Measurements from ENCODE around the gene EDAR. TPM values are rescaled to one million over a fixed set of nuclear protein-coding genes. Genes with fewer than 3 reads are reported as not detected.

Gene EDAR
- total RNA-seq, 4 donors from 2014 or later: not detected

- H3K4me3 ChIP-seq: no peak overlapping the region
- DNase-seq (no peak), ATAC-seq (no peak)
- TF ChIP-seq CTCF (IDR thresholded peaks at IDR 0.05 in 4 of 5, conservative IDR thresholded peaks at IDR 0.05 in 1 of 5) (no peak), POLR2A (IDR thresholded peaks at IDR 0.05) (no peak)
- no peak overlapping the region for H3K27ac ChIP-seq
- intact Hi-C loops (cut with DNase I; ENCODE audit: low total_unique reads) (no loop called here), in situ Hi-C loops (cut with MboI; ENCODE audit: low sequenced_read_pairs in 4 of 4) (no loop called here)
- no peaks in the 10 kb centered on the region for H3K27me3 ChIP-seq
- H3K36me3 ChIP-seq: no peaks in the 10 kb centered on the region
- H3K9me3 ChIP-seq: no peaks in the 10 kb centered on the region
- no peaks in the 10 kb centered on the region for H3K4me1 ChIP-seq
Observed at GRCh38 chr2:108961796-108962195, 27.2 kb downstream of the EDAR start.

GRCh38 chr2:108960006-108960405 is 29.0 kb downstream of the EDAR start:
- ATAC-seq (no peak), DNase-seq (no peak)
- Histone ChIP-seq H3K4me3 (no peak overlapping the region), H3K36me3 (no peaks in the 10 kb centered on the region), H3K4me1 (no peaks in the 10 kb centered on the region), H3K27ac (no peak overlapping the region), H3K27me3 (no peaks in the 10 kb centered on the region), H3K9me3 (no peaks in the 10 kb centered on the region)
- in situ Hi-C loops (cut with MboI; ENCODE audit: low sequenced_read_pairs in 4 of 4): no loop called here
- TF ChIP-seq POLR2A (IDR thresholded peaks at IDR 0.05) (no peak), CTCF (IDR thresholded peaks at IDR 0.05 in 4 of 5, conservative IDR thresholded peaks at IDR 0.05 in 1 of 5) (no peak)
- intact Hi-C loops (cut with DNase I; ENCODE audit: low total_unique reads): no loop called here

- intact Hi-C loops (cut with DNase I; ENCODE audit: low total_unique reads): no loop called here
- no peaks in the 10 kb centered on the region for H3K9me3 ChIP-seq
Observed at GRCh38 chr2:108959401-108959800, 29.6 kb downstream of the EDAR start.

GRCh38 chr2:108958632-108959341 is 30.2 kb downstream of the EDAR start:
- TF ChIP-seq CTCF (IDR thresholded peaks at IDR 0.05 in 4 of 5, conservative IDR thresholded peaks at IDR 0.05 in 1 of 5) (no peak), POLR2A (IDR thresholded peaks at IDR 0.05) (no peak)
- Histone ChIP-seq H3K36me3 (no peaks in the 10 kb centered on the region), H3K4me3 (no peak overlapping the region), H3K27ac (no peak overlapping the region), H3K9me3 (no peaks in the 10 kb centered on the region), H3K4me1 (no peaks in the 10 kb centered on the region), H3K27me3 (no peaks in the 10 kb centered on the region)
- ATAC-seq (no peak), DNase-seq (no peak)
- intact Hi-C loops (cut with DNase I; ENCODE audit: low total_unique reads): no loop called here
- in situ Hi-C loops (cut with MboI; ENCODE audit: low sequenced_read_pairs in 4 of 4): no loop called here

More at GRCh38 chr2:108959401-108959800, 29.6 kb downstream of the EDAR start:
- DNase-seq: no peak
- no peaks in the 10 kb centered on the region for H3K36me3 ChIP-seq
- TF ChIP-seq POLR2A (IDR thresholded peaks at IDR 0.05) (no peak), CTCF (IDR thresholded peaks at IDR 0.05 in 4 of 5, conservative IDR thresholded peaks at IDR 0.05 in 1 of 5) (no peak)
- H3K27me3 ChIP-seq: no peaks in the 10 kb centered on the region
- H3K4me3 ChIP-seq: no peak overlapping the region
- no peak overlapping the region for H3K27ac ChIP-seq
- no peak for ATAC-seq
- H3K4me1 ChIP-seq: no peaks in the 10 kb centered on the region
- in situ Hi-C loops (cut with MboI; ENCODE audit: low sequenced_read_pairs in 4 of 4): no loop called here

- intact Hi-C loops (cut with DNase I; ENCODE audit: low total_unique reads): no loop called here
- no peaks in the 10 kb centered on the region for H3K9me3 ChIP-seq
- ATAC-seq: no peak
- no peak overlapping the region for H3K27ac ChIP-seq
- in situ Hi-C loops (cut with MboI; ENCODE audit: low sequenced_read_pairs in 4 of 4): no loop called here
- no peaks in the 10 kb centered on the region for H3K27me3 ChIP-seq
- TF ChIP-seq POLR2A (IDR thresholded peaks at IDR 0.05): no peak
- no peak for TF ChIP-seq CTCF (IDR thresholded peaks at IDR 0.05 in 4 of 5, conservative IDR thresholded peaks at IDR 0.05 in 1 of 5)
- DNase-seq: no peak
- H3K36me3 ChIP-seq: no peaks in the 10 kb centered on the region
- no peak overlapping the region for H3K4me3 ChIP-seq
- no peaks in the 10 kb centered on the region for H3K4me1 ChIP-seq
Observed at GRCh38 chr2:108958002-108958401, 31.0 kb downstream of the EDAR start.

Data from gastrocnemius medialis (tissue), 4 donors.